Calu3 (cell line): Measurements from ENCODE around the gene TAF1B. TPM values are rescaled to one million over a fixed set of nuclear protein-coding genes. Genes with fewer than 3 reads are reported as not detected.

Experiments
- BruUV-seq: library from RNA; stranded (reverse); fragments of 400-500 nt; replicated peaks from 2 replicates; lab custom pipeline; 2021; lab: Mats Ljungman, UMichigan
- CTCF ChIA-PET: fragments of 300-600 bp; sonication (Branson Sonifier 250); formaldehyde crosslinking; loops from one replicate; lab custom pipeline; 2022; ENCODE audit warnings: antibody characterized with exemption; lab: Charles Lee
- DNase-seq: peaks from one replicate; pipeline ENCODE4 v3.0.0; 2022
- H3K27ac Mint-ChIP-seq: one replicate; pipeline ENCODE4 v1.8.0; 2022; ENCODE audit warnings: mixed read lengths; ENCODE audit not compliant: unreplicated experiment
- H3K27me3 Mint-ChIP-seq: one replicate; pipeline ENCODE4 v1.8.0; 2022; ENCODE audit warnings: mixed read lengths; ENCODE audit not compliant: unreplicated experiment
- H3K36me3 Mint-ChIP-seq: one replicate; pipeline ENCODE4 v1.8.0; 2022; ENCODE audit warnings: mild to moderate bottlenecking, moderate library complexity, mixed read lengths; ENCODE audit not compliant: insufficient read depth, unreplicated experiment
- H3K4me1 Mint-ChIP-seq: one replicate; pipeline ENCODE4 v1.8.0; 2022; ENCODE audit warnings: mild to moderate bottlenecking, low read depth, mixed read lengths; ENCODE audit not compliant: unreplicated experiment
- H3K4me3 Mint-ChIP-seq: one replicate; pipeline ENCODE4 v1.8.0; 2022; ENCODE audit warnings: mild to moderate bottlenecking, low read depth, moderate library complexity, mixed read lengths; ENCODE audit not compliant: unreplicated experiment
- H3K9me3 Mint-ChIP-seq: one replicate; pipeline ENCODE4 v1.8.0; 2022; ENCODE audit warnings: low read depth, mixed read lengths; ENCODE audit not compliant: unreplicated experiment
- intact Hi-C: fragments of 100-400 bp; cut with micrococcal nuclease; formaldehyde crosslinking; loops from one replicate; pipeline ENCODE4 v1.10.0; 2022; ENCODE audit not compliant: unreplicated experiment
- total RNA-seq: library from RNA; stranded (reverse); gene quantifications from 2 replicates; pipeline ENCODE4 v1.2.3, GENCODE V29; 2022
- TF ChIP-seq, protein P1 (sequence below): fragments of 200-600 bp; IDR thresholded peaks from one replicate; pipeline ENCODE4 v1.8.0; 2022; ENCODE audit warnings: antibody characterized with exemption; ENCODE audit not compliant: unreplicated experiment

TAF1B gene
- total RNA-seq, 1 experiment from 2014 or later, result 23.0 TPM

DNA sequence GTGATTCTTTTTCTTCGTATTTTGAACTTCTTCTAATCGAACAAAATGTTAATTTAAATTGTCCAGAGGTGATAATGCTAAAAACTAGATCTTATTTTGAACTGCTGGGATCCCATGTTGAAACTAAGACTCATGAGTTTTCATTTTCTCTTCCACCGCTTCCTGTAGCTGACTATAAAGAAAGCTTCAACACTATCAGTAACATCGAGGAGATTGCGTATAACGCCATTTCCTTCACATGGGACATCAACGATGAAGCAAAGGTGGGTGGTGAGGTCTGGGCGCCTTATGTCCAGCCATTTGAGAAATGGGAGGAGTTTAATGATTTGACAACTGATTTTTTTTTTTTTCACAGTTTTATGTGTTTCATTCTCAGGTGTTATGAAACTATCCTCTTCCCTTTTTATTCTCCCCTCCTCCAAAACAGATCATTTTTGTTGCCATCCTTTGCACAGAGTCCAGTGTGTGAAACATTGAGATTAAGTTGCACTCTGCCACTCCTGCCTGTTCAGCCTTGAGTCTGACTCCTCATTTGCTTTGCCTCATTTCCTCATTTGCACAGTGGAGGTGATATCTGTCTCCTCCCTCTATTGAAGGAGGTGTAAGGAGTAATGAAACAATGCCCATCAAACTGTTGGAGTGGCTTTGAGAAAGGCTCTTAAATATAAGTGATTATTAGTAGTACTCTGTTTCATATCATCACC is 122.0 kb downstream of the TAF1B start:
- H3K27me3 Mint-ChIP-seq, result no peaks in the 10 kb centered on the region
- TF ChIP-seq, protein P1, sequence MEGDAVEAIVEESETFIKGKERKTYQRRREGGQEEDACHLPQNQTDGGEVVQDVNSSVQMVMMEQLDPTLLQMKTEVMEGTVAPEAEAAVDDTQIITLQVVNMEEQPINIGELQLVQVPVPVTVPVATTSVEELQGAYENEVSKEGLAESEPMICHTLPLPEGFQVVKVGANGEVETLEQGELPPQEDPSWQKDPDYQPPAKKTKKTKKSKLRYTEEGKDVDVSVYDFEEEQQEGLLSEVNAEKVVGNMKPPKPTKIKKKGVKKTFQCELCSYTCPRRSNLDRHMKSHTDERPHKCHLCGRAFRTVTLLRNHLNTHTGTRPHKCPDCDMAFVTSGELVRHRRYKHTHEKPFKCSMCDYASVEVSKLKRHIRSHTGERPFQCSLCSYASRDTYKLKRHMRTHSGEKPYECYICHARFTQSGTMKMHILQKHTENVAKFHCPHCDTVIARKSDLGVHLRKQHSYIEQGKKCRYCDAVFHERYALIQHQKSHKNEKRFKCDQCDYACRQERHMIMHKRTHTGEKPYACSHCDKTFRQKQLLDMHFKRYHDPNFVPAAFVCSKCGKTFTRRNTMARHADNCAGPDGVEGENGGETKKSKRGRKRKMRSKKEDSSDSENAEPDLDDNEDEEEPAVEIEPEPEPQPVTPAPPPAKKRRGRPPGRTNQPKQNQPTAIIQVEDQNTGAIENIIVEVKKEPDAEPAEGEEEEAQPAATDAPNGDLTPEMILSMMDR, result no peak
- intact Hi-C loops, result no loop called here
- H3K9me3 Mint-ChIP-seq, result no peaks in the 10 kb centered on the region
- CTCF ChIA-PET, result no interaction called here
- DNase-seq, result no peak
- no TSS peak for BruUV-seq
- H3K4me3 Mint-ChIP-seq, result no peak overlapping the region
- H3K27ac Mint-ChIP-seq, result no peak overlapping the region
- no peaks in the 10 kb centered on the region for H3K36me3 Mint-ChIP-seq
- no peaks in the 10 kb centered on the region for H3K4me1 Mint-ChIP-seq

DNA sequence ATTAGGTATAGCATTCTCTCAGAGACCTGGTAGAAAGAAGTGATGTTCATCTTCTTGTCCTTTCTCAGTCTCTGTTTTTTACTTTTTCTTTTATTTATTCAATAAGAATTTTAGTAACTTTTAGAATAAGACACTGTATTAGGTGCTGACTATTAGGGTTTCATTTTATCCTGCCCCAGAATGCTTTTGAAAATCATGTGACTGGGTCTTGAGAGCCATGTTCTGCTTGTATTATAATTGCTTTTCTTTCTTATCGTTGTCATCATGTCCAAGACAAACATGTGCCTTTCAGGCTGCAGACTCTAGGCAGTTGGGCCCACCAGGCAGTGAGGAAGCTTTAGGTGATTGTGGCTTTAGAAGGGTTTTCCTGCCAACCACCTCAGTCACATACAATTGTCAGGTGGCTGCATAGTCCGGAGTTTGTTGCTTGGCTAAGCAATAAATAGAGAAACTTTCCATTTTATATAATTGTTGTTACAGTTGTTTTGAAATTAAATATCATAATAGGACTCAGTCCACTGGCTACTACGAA is 123.3 kb downstream of the TAF1B start:
- no peak overlapping the region for H3K4me3 Mint-ChIP-seq
- no peak overlapping the region for H3K27ac Mint-ChIP-seq
- no TSS peak for BruUV-seq
- no peaks in the 10 kb centered on the region for H3K36me3 Mint-ChIP-seq
- peaks cover 8% of the 10 kb centered on the region for H3K4me1 Mint-ChIP-seq
- TF ChIP-seq, protein P1, result no peak
- no peak for DNase-seq
- H3K27me3 Mint-ChIP-seq, result no peaks in the 10 kb centered on the region
- H3K9me3 Mint-ChIP-seq, result no peaks in the 10 kb centered on the region
- intact Hi-C loops, result no loop called here
- CTCF ChIA-PET, result no interaction called here

DNA sequence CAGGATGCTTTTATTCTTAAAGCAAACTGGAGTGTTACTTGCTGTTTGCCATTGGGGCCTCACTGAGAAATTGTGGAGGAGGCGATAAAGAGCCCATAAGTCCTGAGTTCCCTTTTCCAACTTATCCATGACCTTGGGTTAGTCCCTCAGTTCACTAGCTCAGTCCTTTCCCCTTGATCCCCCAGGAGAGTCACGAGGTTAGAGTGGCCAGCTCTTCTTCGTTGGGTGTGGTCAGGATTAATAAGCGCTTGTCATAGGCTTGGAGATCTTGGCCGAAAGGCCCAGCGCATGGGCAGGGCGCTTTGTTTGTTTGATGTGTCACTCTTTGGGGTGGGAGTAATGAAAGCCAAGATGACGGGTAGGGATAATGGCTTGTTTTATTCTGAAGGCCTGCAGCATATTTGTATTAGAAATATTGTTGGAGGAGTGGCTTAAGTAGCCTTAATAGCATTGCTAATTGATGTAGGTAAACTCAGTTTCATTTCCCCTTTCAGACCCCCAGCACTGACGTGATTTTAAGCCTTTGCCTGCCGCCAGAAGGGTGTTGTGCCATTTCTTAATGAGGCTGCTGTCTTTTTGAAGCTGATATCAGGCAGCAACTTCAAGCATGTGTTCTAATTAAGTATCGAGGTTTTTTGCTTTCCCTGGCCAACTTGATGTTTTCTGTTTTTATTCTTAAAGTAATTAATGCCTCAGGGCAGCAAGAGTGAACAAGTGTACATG is 123.9 kb downstream of the TAF1B start:
- Mint-ChIP-seq H3K9me3 (no peaks in the 10 kb centered on the region), H3K27ac (no peak overlapping the region), H3K4me3 (no peak overlapping the region), H3K4me1 (peaks cover 8% of the 10 kb centered on the region), H3K36me3 (no peaks in the 10 kb centered on the region), H3K27me3 (no peaks in the 10 kb centered on the region)
- intact Hi-C loops, result no loop called here
- DNase-seq, result no peak
- TF ChIP-seq, protein P1, result no peak
- CTCF ChIA-PET, result no interaction called here
- BruUV-seq, result no TSS peak

DNA sequence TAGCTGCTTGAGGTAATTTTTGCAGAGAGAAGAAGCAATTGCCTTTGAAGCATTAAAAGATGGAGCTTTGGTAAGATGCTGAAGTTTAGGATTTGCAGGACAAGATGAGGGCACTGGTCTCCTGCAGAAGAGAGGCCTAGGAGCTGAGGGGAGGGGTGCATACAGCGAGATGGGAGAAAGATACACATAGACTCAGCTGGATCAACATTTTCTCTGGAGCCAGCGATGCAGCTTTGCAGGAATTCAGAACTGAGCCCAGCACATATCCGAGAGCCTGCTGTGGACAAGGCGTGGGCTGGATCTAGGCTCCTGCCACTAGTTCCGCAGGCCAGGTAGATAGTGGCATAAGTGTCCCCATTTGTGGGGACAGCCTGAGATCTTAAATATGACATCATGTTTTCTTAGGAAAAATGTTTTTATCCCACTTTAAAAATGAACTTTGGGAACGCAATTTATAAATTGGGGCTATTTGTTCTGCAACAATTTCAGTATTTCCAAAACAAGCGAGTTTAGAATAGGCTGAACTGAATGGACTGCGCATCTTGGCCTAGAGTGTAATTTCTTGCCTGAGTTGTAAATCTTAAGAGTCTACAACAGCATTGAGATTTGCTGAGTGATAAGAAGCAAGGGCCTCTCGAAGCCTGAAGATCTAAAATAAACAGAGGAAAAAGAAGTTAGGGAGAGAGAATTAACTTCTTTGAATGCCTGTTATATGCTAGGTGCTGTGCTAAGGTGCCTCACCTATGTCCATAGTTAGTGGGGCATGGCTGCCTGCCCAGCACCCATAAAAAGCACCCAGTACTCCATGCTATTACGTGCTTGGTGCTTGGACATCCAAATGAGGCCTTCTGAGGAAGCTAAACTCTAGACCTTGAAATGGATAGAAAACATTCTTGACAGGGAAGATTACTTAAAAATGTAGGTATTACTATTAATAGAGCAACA is 125.6 kb downstream of the TAF1B start:
- Mint-ChIP-seq H3K9me3 (no peaks in the 10 kb centered on the region), H3K4me1 (peaks cover 20% of the 10 kb centered on the region), H3K27ac (no peak overlapping the region), H3K36me3 (no peaks in the 10 kb centered on the region), H3K27me3 (no peaks in the 10 kb centered on the region), H3K4me3 (no peak overlapping the region)
- no TSS peak for BruUV-seq
- intact Hi-C loops, result no loop called here
- TF ChIP-seq, protein P1, result no peak
- no peak for DNase-seq
- CTCF ChIA-PET, result no interaction called here
